Cardiac ventricle fibroblast (primary cell): Measurements from ENCODE around the gene C12orf57. TPM values are rescaled to one million over a fixed set of nuclear protein-coding genes. Genes with fewer than 3 reads are reported as not detected.

Source experiments
- total RNA-seq: library from RNA; depleted of rRNA; stranded (reverse); fragments of >200 nt; gene quantifications from 2 replicates; pipeline ENCODE4 v1.2.3, GENCODE V29; 2015

The C12orf57 gene, protein sequence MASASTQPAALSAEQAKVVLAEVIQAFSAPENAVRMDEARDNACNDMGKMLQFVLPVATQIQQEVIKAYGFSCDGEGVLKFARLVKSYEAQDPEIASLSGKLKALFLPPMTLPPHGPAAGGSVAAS
- total RNA-seq, result 335 and 341 TPM in 2 replicates

DNA sequence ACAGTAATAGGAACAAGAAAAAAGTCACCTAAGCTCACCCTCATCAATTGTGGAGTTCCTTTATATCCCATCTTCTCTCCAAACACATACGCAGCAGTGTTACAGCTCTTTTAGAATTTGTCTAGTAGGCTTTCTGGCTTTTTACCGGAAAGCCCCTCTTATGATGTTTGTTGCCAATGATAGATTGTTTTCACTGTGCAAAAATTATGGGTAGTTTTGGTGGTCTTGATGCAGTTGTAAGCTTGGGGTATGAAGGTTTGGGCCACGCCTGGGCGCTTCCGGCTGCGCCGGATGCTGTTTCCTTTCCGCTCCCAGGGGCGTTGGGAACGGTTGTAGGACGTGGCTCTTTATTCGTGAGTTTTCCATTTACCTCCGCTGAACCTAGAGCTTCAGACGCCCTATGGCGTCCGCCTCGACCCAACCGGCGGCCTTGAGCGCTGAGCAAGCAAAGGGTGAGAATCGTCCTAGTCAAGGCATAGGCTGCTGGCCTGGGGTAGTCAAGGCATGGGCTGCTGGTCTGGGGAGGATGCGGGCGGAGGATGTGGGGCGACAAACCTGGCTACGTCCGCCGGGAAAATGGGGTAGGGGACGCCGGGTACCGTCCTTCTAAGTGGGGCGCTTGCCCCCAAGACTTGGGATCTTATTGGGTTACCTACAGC lies at the start of gene C12orf57, which contains the start of gene RNU7-1:
C12orf57 (plus strand) TSS at position 301 of the 659 bp plus-strand sequence; CDS start at position 401, 100 bp downstream.
RNU7-1 (plus strand) TSS at position 95 of the 659 bp plus-strand sequence.

DNA sequence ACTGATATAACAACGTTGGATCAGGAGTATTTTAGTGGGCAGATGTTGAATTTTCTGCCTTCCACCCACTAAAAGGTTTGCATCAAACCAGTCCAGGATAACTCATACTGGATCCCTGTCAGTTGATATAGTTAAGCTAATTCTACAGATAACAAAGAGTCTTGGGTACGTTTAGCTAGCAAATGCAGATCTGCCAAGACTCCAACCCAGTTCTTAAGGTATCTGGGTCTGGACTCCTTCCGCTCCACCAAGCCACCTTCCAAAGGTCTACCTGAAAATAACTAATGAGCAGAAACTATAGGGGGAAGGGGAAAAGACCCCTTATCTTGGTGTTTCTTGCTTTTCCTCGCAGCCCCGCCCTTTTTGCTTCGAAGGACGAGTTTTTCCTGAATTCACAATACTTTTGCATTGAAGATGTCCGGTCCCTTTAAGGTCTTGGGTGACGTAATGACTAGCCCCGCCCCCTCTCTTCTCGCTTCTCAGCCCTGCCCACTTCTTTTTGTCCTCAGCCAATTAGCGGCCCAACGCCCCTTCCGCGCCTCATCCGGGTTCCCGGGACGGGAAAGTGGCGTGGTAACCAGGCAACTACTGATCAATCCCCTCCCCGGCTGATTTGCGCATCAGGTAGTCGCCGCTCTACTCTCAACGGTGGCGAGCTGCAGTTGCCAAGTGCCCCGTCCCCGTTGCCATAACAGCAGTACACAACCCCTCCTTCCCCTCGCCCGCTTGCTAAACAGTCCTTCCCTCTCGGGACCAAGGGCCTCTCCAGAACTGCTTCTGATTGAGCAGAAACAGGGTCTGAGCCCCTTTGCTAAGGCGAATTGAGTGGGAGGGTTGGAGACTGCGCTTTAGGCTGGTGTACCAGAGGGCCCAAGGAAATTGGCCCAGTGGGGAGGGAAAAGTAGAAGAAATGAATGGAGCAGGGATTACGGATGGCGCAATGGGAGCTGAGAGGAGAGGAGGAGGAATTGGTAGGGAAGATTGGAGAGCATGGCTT lies 39.2 kb upstream of the C12orf57 start, which contains the start of gene LRRC23:
LRRC23 (plus strand) TSS at position 543 of the 997 bp plus-strand sequence. CDS start 812 bp downstream, outside the sequence.

DNA sequence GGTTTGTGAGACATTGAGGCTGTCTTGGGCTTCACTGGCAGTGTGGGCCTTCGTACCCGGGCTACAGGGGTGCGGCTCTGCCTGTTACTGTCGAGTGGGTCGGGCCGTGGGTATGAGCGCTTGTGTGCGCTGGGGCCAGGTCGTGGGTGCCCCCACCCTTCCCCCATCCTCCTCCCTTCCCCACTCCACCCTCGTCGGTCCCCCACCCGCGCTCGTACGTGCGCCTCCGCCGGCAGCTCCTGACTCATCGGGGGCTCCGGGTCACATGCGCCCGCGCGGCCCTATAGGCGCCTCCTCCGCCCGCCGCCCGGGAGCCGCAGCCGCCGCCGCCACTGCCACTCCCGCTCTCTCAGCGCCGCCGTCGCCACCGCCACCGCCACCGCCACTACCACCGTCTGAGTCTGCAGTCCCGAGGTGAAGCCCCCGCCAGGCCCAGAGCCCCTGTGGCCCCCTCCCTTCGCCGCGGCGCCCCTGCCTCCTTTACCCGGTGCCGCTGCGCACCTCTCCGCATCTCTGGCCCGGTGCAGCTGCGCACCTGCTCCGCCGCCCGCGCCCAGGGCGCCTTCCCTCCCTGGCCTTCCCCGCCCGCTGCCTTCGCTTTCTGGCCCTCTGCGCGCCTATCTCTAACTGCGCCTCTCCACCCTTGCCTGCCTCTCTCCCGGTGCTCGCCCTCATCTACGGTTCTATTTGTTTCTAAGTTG lies 29.4 kb upstream of the C12orf57 start, which contains the start of gene ENO2:
ENO2 (plus strand) TSS at position 335 of the 701 bp plus-strand sequence. CDS start 1,253 bp downstream, outside the sequence.

DNA sequence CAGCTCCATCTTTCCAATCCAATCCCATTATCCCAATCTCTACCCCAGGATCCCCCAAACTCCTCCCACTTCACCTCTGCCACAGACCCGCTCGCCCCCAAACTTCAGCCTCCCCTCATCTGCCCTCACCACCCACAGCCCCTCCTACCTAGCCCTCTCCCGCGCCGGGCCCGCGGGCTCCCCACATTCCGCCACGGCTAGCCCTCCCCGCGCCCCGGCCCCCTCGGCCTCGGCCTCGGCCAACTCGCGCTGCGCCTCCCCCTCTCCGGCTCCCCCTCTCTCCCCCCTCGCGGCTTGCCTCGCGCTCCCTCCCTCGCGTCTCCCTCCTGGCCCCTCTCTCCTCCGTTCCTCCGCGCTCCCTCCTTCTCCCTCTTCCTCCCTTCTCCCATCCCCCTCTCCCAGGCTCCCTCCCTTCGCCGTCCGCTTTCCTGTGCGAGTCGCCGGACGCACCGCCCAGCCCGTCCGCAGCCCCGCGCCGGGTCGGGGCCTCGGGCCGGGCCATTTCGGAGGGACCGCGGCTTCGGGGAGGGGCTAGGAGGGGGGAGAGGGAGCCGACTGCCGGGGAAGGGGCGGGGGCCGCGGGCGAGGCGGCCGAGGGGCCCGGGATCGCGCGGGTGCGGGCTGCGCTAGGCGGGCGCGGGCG lies 16.3 kb upstream of the C12orf57 start, which contains the start of gene ATN1:
ATN1 (plus strand) TSS at position 581 of the 643 bp plus-strand sequence. CDS start 6,043 bp downstream, outside the sequence.

DNA sequence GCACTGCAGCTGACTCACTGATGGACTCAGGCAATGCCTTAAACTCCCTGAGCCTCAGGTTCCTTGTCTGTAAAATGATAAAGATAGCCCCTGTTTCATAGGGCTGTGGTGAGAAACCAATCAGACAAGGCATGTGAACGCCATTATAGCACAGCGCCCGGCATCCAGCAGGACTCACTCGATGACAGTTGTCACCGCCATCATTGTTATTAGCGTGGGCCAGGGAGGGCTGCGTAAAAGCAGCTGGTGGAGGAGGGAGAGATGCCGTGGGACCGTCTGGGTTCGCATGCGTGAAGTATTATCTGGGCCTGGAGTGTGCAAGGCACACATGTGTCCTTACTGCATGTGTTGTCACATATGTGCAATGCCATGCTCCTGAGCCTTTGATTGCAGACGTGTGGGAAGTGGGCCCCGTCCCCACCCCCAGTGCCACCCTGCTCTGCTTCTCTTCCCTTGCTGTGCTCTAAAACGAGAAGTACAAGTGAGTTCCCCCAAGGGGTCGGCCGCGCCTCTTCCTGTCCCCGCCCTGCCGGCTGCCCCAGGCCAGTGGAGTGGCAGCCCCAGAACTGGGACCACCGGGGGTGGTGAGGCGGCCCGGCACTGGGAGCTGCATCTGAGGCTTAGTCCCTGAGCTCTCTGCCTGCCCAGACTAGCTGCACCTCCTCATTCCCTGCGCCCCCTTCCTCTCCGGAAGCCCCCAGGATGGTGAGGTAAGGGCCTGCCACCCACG lies 7.2 kb downstream of the C12orf57 start, which contains the start of gene PTPN6:
PTPN6 (plus strand) TSS at position 546 of the 730 bp plus-strand sequence; CDS start at position 703, 157 bp downstream.

Other genes with a start within 250 kb of the C12orf57 start
- not detected in 2 replicates for gene PIANP, start 243.2 kb upstream of the C12orf57 start, total RNA-seq
- 74.9 and 87.5 TPM in 2 replicates for gene COPS7A, start 220.0 kb upstream of the C12orf57 start, total RNA-seq
- 124 and 127 TPM in 2 replicates for gene MLF2, start 190.9 kb upstream of the C12orf57 start, total RNA-seq
- gene PTMS, start 177.7 kb upstream of the C12orf57 start, total RNA-seq, result 203 and 226 TPM in 2 replicates
- 0.06 and 0.10 TPM in 2 replicates for gene LAG3, start 171.5 kb upstream of the C12orf57 start, total RNA-seq
- gene CD4, start 154.5 kb upstream of the C12orf57 start, total RNA-seq, result 0.49 and 0.75 TPM in 2 replicates
- 1.0 and 2.2 TPM in 2 replicates for gene GPR162, start 122.2 kb upstream of the C12orf57 start, total RNA-seq
- gene P3H3, start 115.6 kb upstream of the C12orf57 start, total RNA-seq, result 66.9 and 86.2 TPM in 2 replicates
- 0.20 and 2.4 TPM in 2 replicates for gene GNB3, start 103.1 kb upstream of the C12orf57 start, total RNA-seq
- 0.88 and 1.8 TPM in 2 replicates for gene CDCA3, start 92.7 kb upstream of the C12orf57 start, total RNA-seq
- 43.2 and 48.2 TPM in 2 replicates for gene USP5, start 91.9 kb upstream of the C12orf57 start, total RNA-seq
- 800 and 891 TPM in 2 replicates for gene TPI1, start 76.5 kb upstream of the C12orf57 start, total RNA-seq
- gene SPSB2, start 70.7 kb upstream of the C12orf57 start, total RNA-seq, result 8.2 and 8.3 TPM in 2 replicates
- 7.3 and 16.7 TPM in 2 replicates for gene LRRC23, start 39.2 kb upstream of the C12orf57 start, total RNA-seq
- gene ENO2, start 29.4 kb upstream of the C12orf57 start, total RNA-seq, result 11.4 and 13.7 TPM in 2 replicates
- gene ATN1, start 16.1 kb upstream of the C12orf57 start, total RNA-seq, result 74.3 and 74.9 TPM in 2 replicates
- not detected in 2 replicates for gene RNU7-1, start 206 bp upstream of the C12orf57 start, total RNA-seq
- 0.20 TPM in 1 of 2 replicates, not detected in the other for gene PTPN6, start 7.3 kb downstream of the C12orf57 start, total RNA-seq
- gene PHB2, start 26.6 kb downstream of the C12orf57 start, total RNA-seq, result 189 and 216 TPM in 2 replicates
- gene EMG1, start 26.9 kb downstream of the C12orf57 start, total RNA-seq, result 20.2 and 22.3 TPM in 2 replicates
- gene LPCAT3, start 74.5 kb downstream of the C12orf57 start, total RNA-seq, result 32.1 and 35.9 TPM in 2 replicates
- gene C1S, start 116.7 kb downstream of the C12orf57 start, total RNA-seq, result 537 and 545 TPM in 2 replicates
- 903 and 1,151 TPM in 2 replicates for gene C1R, start 148.4 kb downstream of the C12orf57 start, total RNA-seq
- gene C1RL, start 165.2 kb downstream of the C12orf57 start, total RNA-seq, result 96.4 and 105 TPM in 2 replicates
- gene RBP5, start 184.9 kb downstream of the C12orf57 start, total RNA-seq, result not detected in 2 replicates
- gene CLSTN3, start 186.3 kb downstream of the C12orf57 start, total RNA-seq, result 8.7 and 13.9 TPM in 2 replicates
- 25.7 and 31.9 TPM in 2 replicates for gene PEX5, start 245.7 kb downstream of the C12orf57 start, total RNA-seq